Astrocyte (in vitro differentiated cells and primary cell): ENCODE data around the gene NEK7.

Experiments
- EZH2 ChIP-seq: IDR thresholded peaks from 2 replicates; pipeline ENCODE4 v1.6.1; 2012; ENCODE audit warnings: mild to moderate bottlenecking, low read length, inconsistent platforms; ENCODE audit not compliant: insufficient read depth
- TF ChIP-seq, protein P1 (sequence below): IDR thresholded peaks from 2 replicates; pipeline ENCODE4 v1.5.1; 2011; ENCODE audit warnings: low read depth, mild to moderate bottlenecking, inconsistent platforms, low read length, moderate library complexity; ENCODE audit not compliant: insufficient read depth

DNA sequence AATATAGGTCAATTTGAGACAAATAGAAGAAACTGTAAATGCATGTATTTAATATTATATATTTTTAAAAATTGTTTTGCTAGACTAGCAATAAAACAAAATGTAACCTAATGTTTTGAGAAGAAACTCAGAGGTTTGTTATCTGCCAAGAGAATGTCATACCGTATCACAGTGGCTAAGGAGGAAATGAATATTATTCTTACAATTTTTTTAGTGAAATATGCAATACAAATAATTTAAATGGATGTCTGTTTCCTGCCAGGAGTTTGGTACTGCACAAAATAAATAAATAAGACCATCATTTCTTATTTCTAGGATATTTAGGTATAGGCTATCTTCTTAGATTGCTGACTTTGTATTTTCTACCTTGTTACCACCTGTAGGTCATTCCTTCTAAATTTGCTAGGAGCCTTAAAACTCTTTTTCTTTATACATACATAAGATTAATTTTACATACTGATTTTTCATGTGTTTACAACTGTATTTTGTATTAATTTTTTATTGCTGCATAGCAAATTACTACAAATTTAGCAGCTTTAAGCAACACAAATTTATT is 113.6 kb downstream of the NEK7 start:
- TF ChIP-seq EZH2 = no peak
- TF ChIP-seq, protein P1, sequence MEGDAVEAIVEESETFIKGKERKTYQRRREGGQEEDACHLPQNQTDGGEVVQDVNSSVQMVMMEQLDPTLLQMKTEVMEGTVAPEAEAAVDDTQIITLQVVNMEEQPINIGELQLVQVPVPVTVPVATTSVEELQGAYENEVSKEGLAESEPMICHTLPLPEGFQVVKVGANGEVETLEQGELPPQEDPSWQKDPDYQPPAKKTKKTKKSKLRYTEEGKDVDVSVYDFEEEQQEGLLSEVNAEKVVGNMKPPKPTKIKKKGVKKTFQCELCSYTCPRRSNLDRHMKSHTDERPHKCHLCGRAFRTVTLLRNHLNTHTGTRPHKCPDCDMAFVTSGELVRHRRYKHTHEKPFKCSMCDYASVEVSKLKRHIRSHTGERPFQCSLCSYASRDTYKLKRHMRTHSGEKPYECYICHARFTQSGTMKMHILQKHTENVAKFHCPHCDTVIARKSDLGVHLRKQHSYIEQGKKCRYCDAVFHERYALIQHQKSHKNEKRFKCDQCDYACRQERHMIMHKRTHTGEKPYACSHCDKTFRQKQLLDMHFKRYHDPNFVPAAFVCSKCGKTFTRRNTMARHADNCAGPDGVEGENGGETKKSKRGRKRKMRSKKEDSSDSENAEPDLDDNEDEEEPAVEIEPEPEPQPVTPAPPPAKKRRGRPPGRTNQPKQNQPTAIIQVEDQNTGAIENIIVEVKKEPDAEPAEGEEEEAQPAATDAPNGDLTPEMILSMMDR = no peak
